Activated T-cell treated with anti-CD3 and anti-CD28 coated beads, Interleukin-2, amount 50 U/mL, for 48 hours (primary cell): Measurements from ENCODE around the gene TRIM41.
"Not testable (repeated sequence)": the region's sequence is repeated elsewhere in the genome, so short reads cannot be mapped to it uniquely, and the experiment has no call there.

Experiments
- DNase-seq, 2 experiments: peaks; one replicate each; pipeline ENCODE4 v3.0.0-alpha.2; 2020

TRIM41 gene

DNA sequence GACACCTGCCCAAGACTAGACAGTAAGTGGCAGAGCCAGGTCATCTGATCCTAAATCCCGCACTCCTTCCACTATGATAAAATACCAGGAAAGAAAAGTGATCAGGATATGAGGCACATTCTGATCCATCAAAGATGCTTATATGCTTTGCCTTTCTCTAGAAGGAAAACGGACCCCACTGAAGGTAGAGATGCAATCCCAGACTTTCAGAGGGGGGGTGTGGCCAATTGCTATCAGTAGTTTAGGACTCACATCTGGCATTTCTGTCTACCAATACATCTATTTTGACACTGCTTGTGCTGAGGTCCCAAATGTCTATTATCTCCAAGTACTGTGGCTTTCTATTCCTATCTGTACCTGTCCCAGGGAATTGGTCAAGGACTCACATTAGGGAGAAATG is 36.2 kb downstream of the TRIM41 start:
- no peak for DNase-seq

DNA sequence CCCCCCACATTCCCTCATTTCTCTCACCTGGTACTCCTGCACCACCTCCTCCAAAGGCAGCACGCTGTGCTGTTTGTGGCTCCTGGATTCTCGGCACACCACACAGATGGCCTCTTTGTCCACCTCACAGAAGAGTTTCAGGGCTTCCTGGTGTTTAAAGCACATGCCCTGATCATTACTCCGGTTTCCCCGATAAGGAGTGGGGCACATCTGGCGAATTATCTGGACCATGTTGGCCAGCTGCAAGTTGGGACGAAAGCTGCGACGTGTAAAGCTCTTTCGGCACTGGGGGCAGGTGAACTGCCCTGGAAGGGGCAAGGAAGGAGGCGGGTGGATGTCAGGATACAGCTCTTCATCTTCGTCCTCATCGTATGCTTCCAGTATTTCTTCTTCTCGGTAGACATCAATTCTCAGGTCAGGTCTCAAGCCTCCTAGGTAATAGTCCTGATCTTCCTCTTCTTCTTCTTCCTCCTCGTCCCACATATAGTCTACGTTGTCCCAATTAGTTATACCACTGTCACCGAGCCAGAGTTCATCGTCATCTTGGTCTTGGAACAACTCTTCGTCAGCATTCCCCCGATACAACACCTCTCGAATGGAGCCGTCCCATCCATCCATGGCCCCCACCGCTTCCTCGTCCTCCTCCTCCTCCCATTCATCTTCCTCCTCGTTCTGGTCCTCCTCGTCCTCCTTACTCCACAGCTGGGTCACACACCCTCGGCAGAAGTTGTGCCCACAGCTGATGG is 37.1 kb downstream of the TRIM41 start:
- no peak for DNase-seq

DNA sequence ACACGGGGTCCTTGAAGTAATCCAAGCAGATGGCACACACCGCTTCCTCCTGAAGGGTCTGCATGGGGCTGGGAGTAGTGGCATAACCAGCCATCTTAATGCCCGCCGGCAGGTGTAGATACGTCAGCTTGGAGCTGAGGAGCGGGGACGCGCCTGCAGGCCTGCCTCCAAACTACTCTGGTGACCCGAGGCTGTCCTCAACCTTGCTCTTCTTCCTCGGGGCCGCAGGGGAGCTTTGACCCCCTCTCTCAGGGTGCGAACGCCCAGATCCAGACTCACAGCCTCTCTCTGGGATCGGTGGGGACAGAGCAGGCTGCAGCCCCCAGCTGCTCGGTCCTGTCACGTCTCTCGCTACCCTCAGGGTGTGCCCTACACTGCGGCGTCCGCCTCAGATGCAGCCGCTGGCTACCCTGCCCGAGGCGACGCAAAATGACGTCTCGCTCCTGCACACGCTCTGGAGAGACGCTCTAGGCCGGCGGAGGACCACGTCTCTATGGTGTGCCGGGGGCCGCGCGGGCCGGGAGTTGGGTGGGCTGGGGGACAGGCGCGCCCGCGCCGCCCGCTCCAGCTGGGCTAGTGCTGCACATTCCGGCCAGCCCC is 37.7 kb downstream of the TRIM41 start, which contains the start of gene TRIM52:
TRIM52 (minus strand) TSS at position 424 of the 600 bp plus-strand sequence; CDS start at position 94, 330 bp downstream.
- DNase-seq = peak; percentile 93

DNA sequence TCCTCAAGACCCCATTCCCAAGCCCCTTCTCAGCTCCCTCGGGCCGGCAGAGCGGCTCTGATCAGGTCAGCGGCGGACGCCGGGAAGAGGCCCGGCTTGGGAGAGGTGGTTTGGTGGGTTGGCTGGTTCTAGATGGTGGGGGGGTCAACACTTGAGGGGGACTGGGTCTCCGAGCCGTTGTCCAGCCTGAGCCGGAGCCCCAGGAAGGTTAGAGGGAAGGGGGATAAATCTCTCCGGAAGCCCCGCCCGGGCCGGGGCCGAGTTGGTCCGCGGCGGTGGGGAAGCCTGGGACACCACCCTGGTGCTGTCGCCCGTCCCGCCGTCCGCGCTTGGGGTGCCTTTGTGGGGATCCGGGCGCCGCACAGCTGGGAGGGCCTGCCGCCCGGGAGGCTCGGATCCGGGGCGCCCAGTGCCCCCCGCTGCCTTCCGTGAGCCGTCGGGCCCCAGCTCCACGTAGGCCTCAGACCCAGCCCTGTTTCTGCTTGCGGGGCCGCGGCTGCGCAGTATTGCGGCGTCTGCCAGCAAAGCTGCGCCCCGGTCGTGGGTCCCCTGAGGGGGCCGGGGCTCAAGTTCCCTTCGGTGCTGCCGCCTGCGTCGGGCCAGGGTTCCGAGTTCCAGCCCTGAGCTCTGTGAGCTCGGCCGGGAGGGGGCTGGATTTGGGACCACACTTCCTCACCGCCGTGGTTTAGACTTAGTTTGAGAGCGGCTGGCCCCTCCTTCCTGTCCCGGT is 38.4 kb downstream of the TRIM41 start:
- DNase-seq = peak; percentile 87 to 88

DNA sequence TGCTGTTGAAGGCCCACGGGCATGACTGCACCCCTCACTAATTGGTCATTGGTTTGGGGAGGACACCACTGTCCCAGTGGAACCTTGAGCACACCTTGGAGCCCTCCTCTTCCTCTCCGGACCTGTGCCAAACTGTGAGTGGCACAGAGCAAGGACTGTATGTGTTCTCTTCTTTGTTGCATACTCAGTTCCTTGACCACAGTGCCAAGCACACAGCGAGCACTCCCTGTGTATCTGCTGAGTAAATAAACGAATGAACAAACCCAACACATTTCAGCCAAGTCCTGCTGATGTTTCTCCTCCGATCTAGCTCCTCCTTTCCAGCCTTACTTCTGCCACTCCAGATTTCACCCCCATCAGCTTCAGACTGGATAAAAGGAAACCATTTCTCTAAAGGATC is 40.6 kb downstream of the TRIM41 start:
- DNase-seq = no peak

DNA sequence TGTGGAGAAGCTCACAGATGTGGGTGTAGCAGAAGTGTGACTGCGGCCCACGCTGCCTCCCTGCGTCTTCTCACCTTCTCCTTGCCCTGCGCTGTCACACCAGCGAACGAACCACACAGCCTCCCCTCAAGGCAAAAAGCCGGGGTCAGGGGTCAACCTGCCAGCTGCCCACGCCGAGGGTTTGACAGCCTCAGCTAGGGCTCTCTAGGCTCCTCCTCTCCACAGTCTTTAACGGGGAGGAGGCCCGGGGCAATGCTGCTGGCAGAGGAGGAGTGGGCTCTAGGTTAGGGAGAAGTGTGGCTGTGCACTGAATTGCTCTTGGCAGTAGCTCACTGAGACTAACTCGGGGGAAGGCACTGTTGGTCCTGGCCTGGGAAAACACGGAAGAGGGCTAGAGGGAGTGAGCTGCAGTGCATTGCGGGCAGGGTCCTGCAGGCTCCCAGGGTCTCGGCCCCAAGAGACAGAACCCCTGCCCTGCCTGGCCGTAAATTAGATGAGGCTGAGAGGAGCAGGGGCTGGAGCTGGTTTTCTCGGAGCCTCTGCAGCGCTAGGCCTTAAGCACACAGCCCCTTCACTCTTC is 42.1 kb downstream of the TRIM41 start:
- no peak for DNase-seq

DNA sequence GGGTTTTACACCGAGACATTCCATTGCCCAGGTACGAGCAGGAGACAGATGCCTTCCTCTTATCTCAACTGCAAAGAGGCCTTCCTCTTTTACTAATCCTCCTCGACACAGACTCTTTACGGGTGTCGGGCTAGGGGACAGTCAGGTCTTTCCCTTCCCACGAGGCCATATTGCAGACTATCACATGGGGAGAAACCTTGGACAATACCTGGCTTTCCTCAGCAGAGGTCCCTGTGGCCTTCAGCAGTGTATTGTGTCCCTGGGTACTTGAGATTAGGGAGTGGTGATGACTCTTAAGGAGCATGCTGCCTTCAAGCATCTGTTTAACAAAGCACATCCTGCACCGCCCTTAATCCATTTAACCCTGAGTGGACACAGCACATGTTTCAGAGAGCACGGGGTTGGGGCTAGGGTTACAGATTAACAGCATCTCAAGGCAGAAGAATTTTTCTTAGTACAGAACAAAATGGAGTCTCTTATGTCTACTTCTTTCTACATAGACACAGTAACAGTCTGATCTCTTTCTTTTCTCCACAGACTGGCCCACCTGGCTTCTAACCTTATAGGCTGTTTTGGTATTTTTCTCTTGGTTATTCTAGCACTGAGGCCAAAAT is 44.3 kb downstream of the TRIM41 start:
- DNase-seq = not testable (repeated sequence)

DNA sequence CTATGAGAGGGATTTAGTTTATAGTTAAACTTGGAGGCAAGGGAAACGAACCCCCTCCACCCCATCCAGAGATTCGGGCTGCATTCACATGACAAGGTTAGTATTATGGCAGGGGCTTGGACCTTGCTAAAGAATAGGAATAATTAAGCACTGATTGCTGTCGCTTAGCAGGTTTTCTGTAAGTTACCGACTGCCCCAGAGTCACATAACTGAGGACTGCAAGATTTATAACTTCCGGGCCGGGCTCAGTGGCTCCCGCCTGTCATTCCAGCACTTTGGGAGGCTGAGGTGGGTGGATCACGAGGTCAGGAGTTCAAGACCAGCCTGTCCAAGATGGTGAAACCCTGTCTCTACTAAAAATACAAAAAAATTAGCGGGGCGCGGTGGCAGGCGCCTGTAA is 44.8 kb downstream of the TRIM41 start:
- DNase-seq = not testable (repeated sequence)

DNA sequence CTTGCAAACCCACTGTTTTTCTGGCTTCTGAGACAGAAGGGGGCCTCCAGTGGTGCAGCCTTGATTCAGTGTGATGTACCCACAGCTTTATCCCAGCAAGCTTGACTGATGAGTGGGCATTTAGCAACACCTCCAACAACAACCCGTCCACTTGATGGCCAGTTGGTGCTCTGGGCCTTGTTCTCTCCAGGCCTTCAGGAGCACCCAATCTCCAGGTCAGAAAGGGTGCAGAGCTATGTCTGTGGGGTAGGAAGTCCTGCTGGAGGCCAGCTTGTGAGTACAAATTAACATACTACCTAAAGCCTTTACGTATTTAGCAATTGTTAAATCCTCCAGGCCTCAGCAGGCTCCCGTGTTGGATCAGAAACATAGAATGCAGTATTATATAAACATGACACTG is 48.0 kb downstream of the TRIM41 start:
- no peak for DNase-seq

DNA sequence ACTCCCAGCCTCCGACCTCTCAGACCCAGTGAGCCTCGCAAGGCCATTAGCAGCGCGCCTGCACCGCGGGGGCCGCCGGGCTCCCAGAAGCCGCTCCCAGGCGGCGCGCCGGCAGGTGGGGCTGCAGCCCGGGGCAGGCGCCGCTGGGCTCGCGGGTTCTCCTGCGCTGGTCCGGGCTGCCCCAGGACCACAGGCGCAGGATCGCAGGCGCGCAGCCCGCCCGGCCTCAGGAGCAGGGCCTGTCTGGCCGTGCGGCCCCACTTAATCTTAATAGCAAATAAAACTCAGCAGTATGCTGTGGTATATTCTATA is 50.3 kb downstream of the TRIM41 start:
- not testable (repeated sequence) for DNase-seq

DNA sequence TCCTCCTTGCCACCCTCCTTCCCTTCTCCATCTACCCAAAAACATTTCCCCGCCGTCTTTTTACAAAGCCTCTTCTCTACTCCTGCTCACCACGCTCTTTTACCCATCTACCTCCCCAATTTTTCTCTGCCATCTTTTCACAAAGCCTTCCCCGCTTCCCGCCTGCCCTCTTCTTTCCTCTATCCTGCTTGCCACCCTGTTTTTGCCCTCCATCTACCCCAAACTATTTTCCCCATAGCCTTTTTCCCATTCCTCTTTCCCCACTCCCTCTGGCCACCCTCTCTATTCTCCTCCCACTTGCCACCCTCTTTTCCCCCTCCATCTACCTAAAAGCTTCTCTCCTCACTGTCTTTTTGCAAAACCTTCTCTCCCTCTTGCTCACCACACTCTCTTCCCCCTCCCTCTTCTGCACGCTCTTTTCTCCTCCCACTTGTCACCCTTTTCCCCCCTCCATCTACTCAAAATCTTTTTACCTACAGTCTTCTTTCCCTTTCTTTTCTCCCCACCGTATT is 57.2 kb downstream of the TRIM41 start:
- no peak for DNase-seq

DNA sequence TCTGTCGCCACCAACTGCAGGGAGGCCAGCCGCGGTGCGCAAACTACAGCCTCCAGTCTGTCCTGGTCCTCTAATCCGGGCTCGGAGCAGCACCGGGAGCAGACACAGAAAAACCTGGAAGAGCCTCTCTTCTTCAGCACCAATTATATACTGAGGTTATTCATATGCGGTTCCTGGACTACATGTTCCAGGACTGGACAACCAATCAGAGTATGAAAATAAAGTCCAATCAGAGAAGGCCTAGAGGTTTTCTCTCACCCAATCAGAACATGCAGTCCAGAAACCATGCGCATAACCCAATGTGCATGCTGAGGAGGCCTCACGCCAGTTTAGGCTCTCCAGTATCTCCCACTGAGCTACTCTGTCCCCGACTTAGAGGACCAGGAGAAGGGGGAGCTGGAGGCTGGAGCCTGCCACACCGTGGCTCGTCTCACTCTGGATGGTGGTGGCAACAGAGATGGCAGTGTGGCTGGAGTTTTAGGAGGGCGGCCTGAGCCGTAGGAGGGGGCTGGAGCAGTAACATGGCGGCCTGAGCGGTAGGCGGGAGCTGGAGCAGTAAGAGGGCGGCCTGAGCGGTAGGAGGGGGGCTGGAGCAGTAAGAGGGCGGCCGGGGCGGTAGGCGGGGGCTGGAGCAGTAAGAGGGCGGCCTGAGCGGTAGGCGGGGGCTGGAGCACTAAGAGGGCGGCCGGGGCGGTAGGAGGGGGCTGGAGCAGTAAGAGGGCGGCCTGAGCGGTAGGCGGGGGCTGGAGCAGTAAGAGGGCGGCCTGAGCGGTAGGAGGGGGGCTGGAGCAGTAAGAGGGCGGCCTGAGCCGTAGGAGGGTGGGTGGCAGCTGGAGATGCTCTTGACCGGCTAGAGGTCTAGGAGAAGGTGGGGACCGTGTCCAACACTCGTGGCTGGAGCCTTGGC is 58.2 kb downstream of the TRIM41 start:
- DNase-seq = no peak

DNA sequence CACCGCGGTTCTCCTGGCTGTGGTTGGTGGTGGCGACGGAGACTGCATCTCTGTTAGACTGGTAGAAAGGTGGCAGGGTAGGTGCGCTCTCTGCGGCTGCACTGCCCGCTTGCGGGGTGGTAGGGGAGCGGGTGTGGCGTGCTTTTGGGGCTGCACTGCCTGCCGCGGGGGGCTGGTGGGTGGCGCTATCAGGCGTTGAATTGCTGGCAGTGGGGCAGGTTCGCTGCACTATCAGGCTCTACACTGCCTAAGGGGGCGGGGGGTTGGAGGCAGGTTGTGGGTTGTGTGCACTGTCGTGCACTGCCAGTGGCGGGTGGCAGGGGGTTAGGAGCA is 58.9 kb downstream of the TRIM41 start:
- DNase-seq = no peak

DNA sequence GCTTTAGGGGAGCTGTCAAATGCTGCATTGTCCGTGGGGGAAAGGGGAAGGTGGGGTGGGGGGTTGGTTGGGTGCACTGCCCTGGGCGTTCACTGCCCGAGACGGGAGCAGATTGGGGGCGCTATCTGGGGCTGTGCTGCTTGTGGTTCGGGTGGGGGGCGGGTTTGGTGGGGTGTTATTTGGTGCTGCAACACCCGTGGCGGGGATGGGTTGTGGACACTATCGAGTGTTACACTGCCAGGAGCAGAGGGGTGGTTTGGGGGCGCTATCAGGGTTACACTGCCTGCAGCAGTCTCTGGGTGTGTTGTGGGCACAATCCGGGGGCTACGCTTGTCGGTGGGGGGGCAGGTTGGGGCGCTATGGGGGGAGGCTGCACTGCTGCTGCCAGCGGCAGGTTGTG is 59.3 kb downstream of the TRIM41 start:
- DNase-seq = not testable (repeated sequence)

DNA sequence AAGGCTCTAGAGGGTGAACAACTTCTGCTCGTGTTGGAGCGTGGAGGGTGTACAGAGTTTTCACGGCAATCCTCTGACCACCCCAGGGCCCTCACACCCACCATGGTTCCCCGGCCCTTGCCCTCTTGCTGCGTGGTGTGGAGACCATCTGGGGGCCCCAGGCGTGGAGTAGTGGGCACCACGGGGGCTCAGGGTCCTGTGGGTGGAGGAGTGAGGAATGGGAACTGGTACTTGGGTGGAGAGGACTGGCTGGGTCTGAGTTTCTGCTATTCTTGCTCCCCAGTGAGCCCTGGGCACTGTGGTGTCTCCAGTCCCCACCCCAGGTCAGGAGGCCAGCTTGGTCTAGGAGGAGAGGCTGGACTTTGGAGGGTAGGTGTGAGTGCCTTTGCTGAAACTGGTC is 59.8 kb downstream of the TRIM41 start:
- no peak for DNase-seq

DNA sequence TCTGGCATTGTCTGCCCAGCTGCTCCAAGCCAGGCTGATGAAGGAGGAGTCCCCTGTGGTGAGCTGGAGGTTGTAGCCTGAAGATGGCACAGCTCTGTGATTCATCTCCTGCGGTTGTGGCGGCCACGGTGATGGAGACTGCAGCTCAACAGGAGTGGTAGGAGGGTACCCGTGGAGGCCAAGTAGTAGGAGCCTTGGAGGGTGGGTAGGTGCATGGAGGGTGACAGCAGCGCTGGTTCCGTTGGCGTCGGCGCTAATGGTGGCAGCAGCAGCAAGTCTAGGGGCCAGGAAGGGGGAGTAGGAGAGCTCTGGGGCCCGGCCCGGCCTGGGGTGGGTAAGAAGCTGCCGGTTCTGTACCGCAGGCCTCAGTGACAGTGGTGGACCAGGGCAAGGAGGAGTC is 60.3 kb downstream of the TRIM41 start:
- DNase-seq = no peak

DNA sequence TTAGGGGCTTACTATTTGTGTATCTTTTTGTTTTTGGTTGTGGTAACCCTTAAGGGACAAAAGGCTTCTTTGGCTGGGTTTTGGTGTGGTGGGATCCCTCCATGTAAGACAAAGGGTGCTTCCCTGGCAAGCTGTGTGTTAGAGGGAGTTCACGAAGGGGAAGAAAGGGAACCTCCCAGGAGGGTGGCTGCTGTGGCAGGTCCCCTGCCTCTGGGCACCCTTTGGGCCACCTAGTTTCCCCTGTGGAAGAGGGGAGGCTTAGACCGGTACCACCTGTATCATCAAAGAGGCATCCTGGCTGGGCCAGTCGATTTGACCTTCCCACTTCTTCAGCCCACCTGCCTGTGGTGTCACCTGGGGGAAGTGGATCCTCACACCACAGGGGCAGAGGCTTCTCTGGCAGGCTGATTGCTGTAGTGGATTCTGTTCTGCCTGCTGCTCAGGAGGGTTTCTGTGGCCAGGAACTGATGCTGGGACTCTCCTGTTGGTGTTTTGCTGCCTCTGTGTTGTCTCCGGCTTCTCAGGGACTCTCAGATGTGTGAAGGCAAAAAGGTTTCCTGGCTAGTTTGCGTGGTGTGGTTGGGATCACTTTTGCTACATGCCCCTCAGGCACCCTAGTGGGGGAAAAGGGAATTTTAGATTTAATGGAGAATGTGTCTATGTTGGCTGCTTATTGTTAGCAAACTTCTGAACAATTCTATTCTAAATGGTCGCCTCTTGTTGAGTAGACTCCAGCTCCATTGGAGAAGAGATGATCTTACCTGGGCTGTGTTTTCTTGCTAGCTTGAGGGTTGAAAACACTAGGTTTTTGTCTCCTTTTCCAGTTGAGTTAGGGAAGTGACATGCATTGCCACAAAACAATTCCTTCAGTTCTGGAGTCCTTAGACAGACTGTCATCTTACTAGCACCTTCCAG is 61.0 kb downstream of the TRIM41 start:
- DNase-seq = not testable (repeated sequence)
